Measurements from ENCODE around the gene RIC3.

DNA sequence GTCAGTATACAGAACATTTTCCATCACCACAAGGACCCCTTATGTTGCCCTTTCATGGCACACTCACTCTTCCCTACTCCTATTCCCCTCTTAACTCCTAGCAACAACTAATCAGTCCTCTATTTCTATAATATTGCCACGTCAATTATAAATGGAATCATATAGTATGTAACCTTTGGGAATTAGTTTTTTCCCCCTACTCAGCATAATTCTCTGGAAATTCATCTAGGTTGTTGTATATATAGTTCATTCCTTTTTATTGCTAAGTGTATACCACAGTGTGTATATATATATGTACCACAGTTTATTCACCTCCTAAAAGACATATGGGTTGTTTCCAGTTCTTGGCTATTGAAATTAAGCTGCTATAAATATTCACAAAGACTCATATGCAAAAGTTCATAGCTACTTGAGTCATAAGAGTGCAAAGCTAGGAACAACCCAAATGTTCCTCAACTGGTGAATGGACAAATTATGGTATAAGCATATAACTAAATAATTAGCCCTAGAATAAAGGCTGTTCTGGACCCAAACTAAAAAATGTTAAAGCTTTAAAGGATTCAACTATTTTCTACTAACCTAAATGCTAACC is 46.6 kb downstream of the RIC3 start:
- TF ChIP-seq ZFP30 (CRISPR knock-in tag; IDR thresholded peaks at IDR 0.05) (no peak), RARB (CRISPR knock-in tag; IDR thresholded peaks at IDR 0.05) (no peak), ESRRG (CRISPR knock-in tag; IDR thresholded peaks at IDR 0.05) (no peak)
